ENCODE measurements around the gene NCOA6.

DNA sequence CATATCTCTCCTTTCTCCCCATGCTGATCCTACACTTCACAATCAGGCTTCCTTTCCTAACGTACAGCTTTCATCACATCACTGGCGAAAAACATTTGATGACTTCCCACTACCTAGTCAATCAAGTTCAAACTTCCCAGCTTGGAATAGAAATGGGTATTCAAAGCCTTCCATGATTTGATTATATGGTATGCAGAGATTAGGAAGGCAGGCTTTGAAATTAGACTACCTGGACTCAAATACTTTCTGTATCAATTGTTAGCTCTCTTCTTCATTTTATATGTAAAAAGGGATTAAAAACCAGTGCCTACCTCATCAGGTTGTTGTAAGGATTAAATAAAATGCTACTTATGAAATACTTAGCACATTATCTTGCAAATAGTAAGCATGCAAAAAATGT, 7.7 kb downstream of the NCOA6 start:
- TF ChIP-seq, protein P1, sequence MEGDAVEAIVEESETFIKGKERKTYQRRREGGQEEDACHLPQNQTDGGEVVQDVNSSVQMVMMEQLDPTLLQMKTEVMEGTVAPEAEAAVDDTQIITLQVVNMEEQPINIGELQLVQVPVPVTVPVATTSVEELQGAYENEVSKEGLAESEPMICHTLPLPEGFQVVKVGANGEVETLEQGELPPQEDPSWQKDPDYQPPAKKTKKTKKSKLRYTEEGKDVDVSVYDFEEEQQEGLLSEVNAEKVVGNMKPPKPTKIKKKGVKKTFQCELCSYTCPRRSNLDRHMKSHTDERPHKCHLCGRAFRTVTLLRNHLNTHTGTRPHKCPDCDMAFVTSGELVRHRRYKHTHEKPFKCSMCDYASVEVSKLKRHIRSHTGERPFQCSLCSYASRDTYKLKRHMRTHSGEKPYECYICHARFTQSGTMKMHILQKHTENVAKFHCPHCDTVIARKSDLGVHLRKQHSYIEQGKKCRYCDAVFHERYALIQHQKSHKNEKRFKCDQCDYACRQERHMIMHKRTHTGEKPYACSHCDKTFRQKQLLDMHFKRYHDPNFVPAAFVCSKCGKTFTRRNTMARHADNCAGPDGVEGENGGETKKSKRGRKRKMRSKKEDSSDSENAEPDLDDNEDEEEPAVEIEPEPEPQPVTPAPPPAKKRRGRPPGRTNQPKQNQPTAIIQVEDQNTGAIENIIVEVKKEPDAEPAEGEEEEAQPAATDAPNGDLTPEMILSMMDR (IDR thresholded peaks at IDR 0.05) = no peak
- TF ChIP-seq POLR2A (IDR thresholded peaks at IDR 0.05) = no peak

Measured in thyroid gland (tissue), 4 donors.